AG10803 (cell line): Measurements from ENCODE around the gene FAM89A.
"Not testable (repeated sequence)": the region's sequence is repeated elsewhere in the genome, so short reads cannot be mapped to it uniquely, and the experiment has no call there.

Experiments
- DNase-seq: peaks from one replicate; pipeline ENCODE4 v3.0.0; 2010; ENCODE audit warnings: low read depth
- H3K4me3 ChIP-seq: 2 replicates; pipeline ENCODE4 v1.5.1; 2011; ENCODE audit warnings: mild to moderate bottlenecking, low read length, control low read depth
- CTCF ChIP-seq: conservative IDR thresholded peaks from 2 replicates; pipeline ENCODE4 v1.5.1; 2011; ENCODE audit warnings: mild to moderate bottlenecking, low read length, control low read depth, inconsistent platforms

Gene FAM89A

GRCh38 chr1:231028682-231029081 lies 11.4 kb downstream of the FAM89A start:
- no peak for DNase-seq
- TF ChIP-seq CTCF = no peak
- H3K4me3 ChIP-seq = no peak overlapping the region; the same call in 1 of the 2 replicates

- TF ChIP-seq CTCF = no peak
- no peak overlapping the region for H3K4me3 ChIP-seq
- no peak for DNase-seq
Measured at GRCh38 chr1:231027971-231028370, 12.1 kb downstream of the FAM89A start.

- no peak for TF ChIP-seq CTCF
- H3K4me3 ChIP-seq = no peak overlapping the region
- DNase-seq = no peak
Measured at GRCh38 chr1:231027136-231027925, 12.7 kb downstream of the FAM89A start.

- no peak for TF ChIP-seq CTCF
- H3K4me3 ChIP-seq = no peak overlapping the region
- DNase-seq = no peak
Measured at GRCh38 chr1:231026576-231026975, 13.5 kb downstream of the FAM89A start.

GRCh38 chr1:231023150-231023549 lies 16.9 kb downstream of the FAM89A start:
- TF ChIP-seq CTCF = no peak
- no peak for DNase-seq
- no peak overlapping the region for H3K4me3 ChIP-seq

GRCh38 chr1:231022543-231022942 lies 17.5 kb downstream of the FAM89A start:
- not testable (repeated sequence) for H3K4me3 ChIP-seq, DNase-seq

- no peak for DNase-seq
Measured at GRCh38 chr1:231021540-231022031, 18.5 kb downstream of the FAM89A start.

More at GRCh38 chr1:231021540-231022031, 18.5 kb downstream of the FAM89A start:
- no peak for TF ChIP-seq CTCF
- H3K4me3 ChIP-seq = no peak overlapping the region
